BJ (cell line): ENCODE measurements around the gene MICAL3. TPM values are rescaled to one million over a fixed set of nuclear protein-coding genes. Genes with fewer than 3 reads are reported as not detected.
A peak's percentile ranks its signal among the peaks of the same experiment; 100 is the strongest.

Source experiments
- CTCF ChIA-PET: fragments of 350-600 bp; formaldehyde crosslinking; extraction: SDS; loops from one replicate; lab custom pipeline; 2021; ENCODE audit warnings: antibody characterized with exemption, inconsistent platforms; lab: Yijun Ruan, JAX
- POLR2A ChIA-PET: fragments of 300-600 bp; sonication (Branson Sonifier 250); formaldehyde crosslinking; extraction: SDS; loops from one replicate; lab custom pipeline; 2021; ENCODE audit warnings: antibody characterized with exemption; lab: Charles Lee
- DNase-seq: peaks from one replicate; pipeline ENCODE4 v3.0.0-alpha.2; 2011; ENCODE audit warnings: low read depth
- H3K27me3 ChIP-seq: 2 replicates; pipeline ENCODE4 v1.6.0; 2011; ENCODE audit warnings: low read length; ENCODE audit not compliant: control insufficient read depth, insufficient read depth
- H3K36me3 ChIP-seq: 2 replicates; pipeline ENCODE4 v1.5.1; 2011; ENCODE audit warnings: low read length; ENCODE audit not compliant: control insufficient read depth, insufficient read depth
- H3K4me3 ChIP-seq: 2 replicates; pipeline ENCODE4 v1.5.1; 2011; ENCODE audit warnings: low read depth, mild to moderate bottlenecking, control low read depth, low read length
- CTCF ChIP-seq: IDR thresholded peaks from 2 replicates; pipeline ENCODE4 v1.5.1; 2011; ENCODE audit warnings: low read depth, mild to moderate bottlenecking, control low read depth, inconsistent platforms, low read length, moderate library complexity; ENCODE audit not compliant: insufficient read depth
- polyA plus RNA-seq: library from polyadenylated mRNA; depleted of rRNA; stranded (reverse); fragments of >200 nt; gene quantifications from 2 replicates; pipeline ENCODE4 v1.2.3, GENCODE V29; 2011

The MICAL3 gene
- polyA plus RNA-seq, 1 experiment = 16.4 TPM

GRCh38 chr22:17920992-17921650, 103.2 kb downstream of the MICAL3 start:
- no peak for TF ChIP-seq CTCF
- ChIA-PET CTCF (interaction anchor here (0.6 to 1.4 kb wide), 2 partner anchors 11 to 55 kb away, joined by 3 to 4 read pairs; no protein-coding TSS in a partner anchor), POLR2A (no interaction called here)
- no peaks in the 10 kb centered on the region for H3K27me3 ChIP-seq
- no peak for DNase-seq
- H3K4me3 ChIP-seq = no peak overlapping the region
- H3K36me3 ChIP-seq = no peaks in the 10 kb centered on the region

- Histone ChIP-seq H3K36me3 (peaks cover 1% of the 10 kb centered on the region; the same call in 1 of the 2 replicates), H3K4me3 (no peak overlapping the region), H3K27me3 (no peaks in the 10 kb centered on the region)
- ChIA-PET POLR2A (interaction anchor here (0.6 kb wide), 1 partner anchor 315 kb away, joined by 15 read pairs; no protein-coding TSS in a partner anchor), CTCF (interaction anchor here (1.4 kb wide), 1 partner anchor 10 kb away, joined by 4 read pairs; no protein-coding TSS in a partner anchor)
- no peak for TF ChIP-seq CTCF
- no peak for DNase-seq
Observed at GRCh38 chr22:17920145-17920605, 104.2 kb downstream of the MICAL3 start.

GRCh38 chr22:17919276-17920144, 104.9 kb downstream of the MICAL3 start:
- DNase-seq = no peak
- TF ChIP-seq CTCF = no peak
- ChIA-PET CTCF (interaction anchor here (0.9 to 1.3 kb wide), 2 partner anchors 105 to 106 kb away, joined by 3 read pairs; partner anchors contain the start of gene MICAL3), POLR2A (interaction anchor here (0.5 to 0.7 kb wide), 3 partner anchors 16 to 387 kb away, joined by 5 to 20 read pairs (median 15); no protein-coding TSS in a partner anchor)
- Histone ChIP-seq H3K36me3 (peaks cover 2% of the 10 kb centered on the region; the same call in 1 of the 2 replicates), H3K27me3 (no peaks in the 10 kb centered on the region), H3K4me3 (no peak overlapping the region)

- TF ChIP-seq CTCF = no peak
- Histone ChIP-seq H3K36me3 (peaks cover 2% of the 10 kb centered on the region; the same call in 1 of the 2 replicates), H3K27me3 (no peaks in the 10 kb centered on the region), H3K4me3 (no peak overlapping the region)
- DNase-seq = peak; percentile 41
- CTCF ChIA-PET = interaction anchor here (0.9 to 1.3 kb wide), 2 partner anchors 106 to 107 kb away, joined by 3 read pairs; partner anchors contain the start of gene MICAL3
- POLR2A ChIA-PET = interaction anchor here (0.5 to 0.7 kb wide), 3 partner anchors 15 to 1203 kb away, joined by 5 to 20 read pairs (median 6); partner anchors contain the start of gene DGCR2
Observed at GRCh38 chr22:17918840-17919239, 105.5 kb downstream of the MICAL3 start.
